Renal cortex interstitium (tissue), 3 donors: ENCODE results near the gene SLC1A2. TPM values are rescaled to one million over a fixed set of nuclear protein-coding genes. Genes with fewer than 3 reads are reported as not detected.

Experiments used
- polyA plus RNA-seq, 3 donors: library from polyadenylated mRNA; unstranded; fragments of 120-200 nt; gene quantifications; one replicate each; pipeline ENCODE4 v1.2.1, GENCODE V29; 2013; ENCODE audit not compliant: insufficient read length in 3 of 3

SLC1A2 gene
- polyA plus RNA-seq, 3 donors, result 0.47 to 0.64 (median 0.58) TPM

Other genes with a start within 250 kb of the SLC1A2 start
- 1 to 10 TPM; 4.7 to 7.7 (median 5.9) TPM for gene PAMR1, start 106.1 kb upstream of the SLC1A2 start, polyA plus RNA-seq
- gene FJX1, start 198.9 kb upstream of the SLC1A2 start, polyA plus RNA-seq, result 10 to 100 TPM; 17.5 to 22.0 (median 17.9) TPM
- 10 to 100 TPM; 88.7 to 95.1 (median 88.8) TPM for gene TRIM44, start 243.2 kb upstream of the SLC1A2 start, polyA plus RNA-seq